HepG2 (cell line): ENCODE data around the gene ANAPC2. TPM values are rescaled to one million over a fixed set of nuclear protein-coding genes. Genes with fewer than 3 reads are reported as not detected.
A peak's percentile ranks its signal among the peaks of the same experiment; 100 is the strongest.

Experiments used
- HDAC1 ChIP-seq: sonication (generic); formaldehyde crosslinking; IDR thresholded peaks from 2 replicates; pipeline ENCODE4 v1.5.1; 2020; ENCODE audit warnings: mild to moderate bottlenecking, missing genetic modification reagents
- HIVEP1 ChIP-seq: sonication (generic); formaldehyde crosslinking; IDR thresholded peaks from 2 replicates; pipeline ENCODE4 v1.4.0; 2020; ENCODE audit warnings: mild to moderate bottlenecking, missing genetic modification reagents
- MXD4 ChIP-seq: IDR thresholded peaks from 2 replicates; pipeline ENCODE4 v1.6.1; 2016; ENCODE audit warnings: mild to moderate bottlenecking, missing biosample characterization, missing genetic modification reagents
- NCOR1 ChIP-seq: fragments of 200-600 bp; sonication (generic); IDR thresholded peaks from 2 replicates; pipeline ENCODE4 v1.7.0; 2017; ENCODE audit warnings: antibody characterized with exemption, low read length, borderline replicate concordance
- NRL ChIP-seq: sonication (generic); formaldehyde crosslinking; IDR thresholded peaks from 2 replicates; pipeline ENCODE4 v1.5.0; 2020; ENCODE audit warnings: missing genetic modification reagents, mild to moderate bottlenecking, moderate library complexity, borderline replicate concordance
- ONECUT2 ChIP-seq: sonication (generic); formaldehyde crosslinking; IDR thresholded peaks from 2 replicates; pipeline ENCODE4 v1.4.0; 2020; ENCODE audit warnings: missing genetic modification reagents
- RFXANK ChIP-seq: IDR thresholded peaks from 2 replicates; pipeline ENCODE4 v1.6.1; 2016
- SALL1 ChIP-seq: sonication (generic); formaldehyde crosslinking; IDR thresholded peaks from 2 replicates; pipeline ENCODE4 v1.8.0; 2022; ENCODE audit warnings: mild to moderate bottlenecking, missing genetic modification reagents
- STAT5B ChIP-seq: sonication (generic); formaldehyde crosslinking; IDR thresholded peaks from 2 replicates; pipeline ENCODE4 v1.4.0; 2020; ENCODE audit warnings: missing genetic modification reagents
- TAF1 ChIP-seq: sonication (generic); formaldehyde crosslinking; IDR thresholded peaks from 2 replicates; pipeline ENCODE4 v1.4.0; 2020; ENCODE audit warnings: missing genetic modification reagents
- TOPORS ChIP-seq: sonication (generic); formaldehyde crosslinking; IDR thresholded peaks from 2 replicates; pipeline ENCODE4 v1.8.0; 2023; ENCODE audit warnings: mild to moderate bottlenecking, missing genetic modification reagents
- ZNF556 ChIP-seq: sonication (generic); formaldehyde crosslinking; IDR thresholded peaks from 2 replicates; pipeline ENCODE4 v1.4.0; 2020; ENCODE audit warnings: mild to moderate bottlenecking, missing genetic modification reagents, borderline replicate concordance
- ZNF570 ChIP-seq: sonication (generic); formaldehyde crosslinking; IDR thresholded peaks from 2 replicates; pipeline ENCODE4 v1.4.0; 2020; ENCODE audit warnings: mild to moderate bottlenecking, missing genetic modification reagents, borderline replicate concordance
- ZSCAN29 ChIP-seq: sonication (generic); formaldehyde crosslinking; conservative IDR thresholded peaks from 2 replicates; pipeline ENCODE4 v1.4.0; 2020; ENCODE audit warnings: mild to moderate bottlenecking, missing genetic modification reagents
- polyA plus RNA-seq, 8 experiments: library from polyadenylated mRNA; depleted of rRNA in 3 of 8; stranded (reverse) in 7 of 8; unstranded in 1 of 8; fragments of >200 nt; fragmentation: Illumina TruSeq in 4 of 8; extraction: Trizol in 4 of 8; gene quantifications; 2 replicates each; pipeline versions ENCODE4 v1.2.1 to v1.2.3, GENCODE V29; 2011 to 2016; ENCODE audit warnings: low read depth in 4 of 8, missing spikeins in 1 of 8, mixed read lengths in 1 of 8; ENCODE audit not compliant: insufficient read depth in 1 of 8
- total RNA-seq, 5 experiments: library from RNA; depleted of rRNA; stranded (reverse); fragments of >200 nt; fragmentation: Illumina TruSeq; extraction: Trizol; gene quantifications; 2 replicates each; pipeline ENCODE4 v1.2.3, GENCODE V29; 2016; ENCODE audit warnings: low read depth in 1 of 5
- TF ChIP-seq, protein P1 (sequence below): sonication (generic); formaldehyde crosslinking; IDR thresholded peaks from 2 replicates; pipeline ENCODE4 v1.5.1; 2020; ENCODE audit warnings: missing genetic modification reagents, mild to moderate bottlenecking, borderline replicate concordance
- TF ChIP-seq, protein P2 (sequence below): sonication (generic); formaldehyde crosslinking; IDR thresholded peaks from 2 replicates; pipeline ENCODE4 v1.5.1; 2020; ENCODE audit warnings: missing genetic modification reagents, mild to moderate bottlenecking, borderline replicate concordance
- TF ChIP-seq, protein P3 (sequence below): sonication (generic); formaldehyde crosslinking; conservative IDR thresholded peaks from 2 replicates; pipeline ENCODE4 v1.4.0; 2020; ENCODE audit warnings: mild to moderate bottlenecking, missing genetic modification reagents, moderate library complexity
- TF ChIP-seq, protein P4 (sequence below): sonication (generic); formaldehyde crosslinking; IDR thresholded peaks from 2 replicates; pipeline ENCODE4 v1.5.1; 2020; ENCODE audit warnings: missing genetic modification reagents, mild to moderate bottlenecking, borderline replicate concordance
- TF ChIP-seq, protein P5 (sequence below): sonication (generic); formaldehyde crosslinking; IDR thresholded peaks from 2 replicates; pipeline ENCODE4 v1.8.1; 2023; ENCODE audit warnings: mild to moderate bottlenecking, missing genetic modification reagents

Gene ANAPC2
- total and polyA plus RNA-seq, 2 of the 13 experiments (the other 11 are each of a cell fraction or from before 2014, with no cell fraction given): 12.3 to 15.4 TPM

DNA sequence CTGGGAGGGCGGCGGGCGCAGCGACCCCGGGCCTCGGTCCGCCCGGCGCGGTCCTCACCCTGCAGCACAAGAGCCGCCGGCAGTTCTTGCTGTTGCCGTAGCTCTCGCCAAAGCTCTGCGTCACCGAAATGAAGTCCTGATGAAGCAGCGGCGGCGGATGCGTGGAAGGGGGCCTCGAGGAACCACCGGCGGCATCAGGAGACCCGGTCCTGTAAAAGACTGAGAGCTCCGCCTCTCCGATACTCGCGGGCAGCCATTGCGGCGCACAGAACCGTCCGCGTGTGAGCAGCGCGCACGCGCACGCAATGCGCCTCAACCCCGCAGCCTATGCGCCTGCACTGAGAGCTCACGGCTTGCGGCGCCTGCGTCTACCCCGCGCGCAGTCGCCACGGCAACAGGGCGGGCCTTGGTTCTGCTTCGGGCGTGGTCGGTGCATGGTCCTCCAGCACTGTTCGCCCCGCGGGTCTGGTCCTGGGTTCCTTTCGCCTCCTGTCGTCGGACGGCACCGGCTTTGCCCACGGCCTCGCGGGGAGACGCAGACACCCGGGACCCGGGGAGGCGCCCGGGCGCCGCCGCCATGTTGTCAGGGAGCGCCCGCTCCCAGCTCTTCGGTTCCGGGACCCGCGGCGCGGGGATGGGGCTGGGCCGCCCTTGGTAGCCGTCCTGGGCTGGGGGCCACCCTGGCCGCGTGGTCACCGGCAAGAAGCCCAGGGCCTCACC is 58.7 kb downstream of the ANAPC2 start (continued):
- TF ChIP-seq, protein P1, sequence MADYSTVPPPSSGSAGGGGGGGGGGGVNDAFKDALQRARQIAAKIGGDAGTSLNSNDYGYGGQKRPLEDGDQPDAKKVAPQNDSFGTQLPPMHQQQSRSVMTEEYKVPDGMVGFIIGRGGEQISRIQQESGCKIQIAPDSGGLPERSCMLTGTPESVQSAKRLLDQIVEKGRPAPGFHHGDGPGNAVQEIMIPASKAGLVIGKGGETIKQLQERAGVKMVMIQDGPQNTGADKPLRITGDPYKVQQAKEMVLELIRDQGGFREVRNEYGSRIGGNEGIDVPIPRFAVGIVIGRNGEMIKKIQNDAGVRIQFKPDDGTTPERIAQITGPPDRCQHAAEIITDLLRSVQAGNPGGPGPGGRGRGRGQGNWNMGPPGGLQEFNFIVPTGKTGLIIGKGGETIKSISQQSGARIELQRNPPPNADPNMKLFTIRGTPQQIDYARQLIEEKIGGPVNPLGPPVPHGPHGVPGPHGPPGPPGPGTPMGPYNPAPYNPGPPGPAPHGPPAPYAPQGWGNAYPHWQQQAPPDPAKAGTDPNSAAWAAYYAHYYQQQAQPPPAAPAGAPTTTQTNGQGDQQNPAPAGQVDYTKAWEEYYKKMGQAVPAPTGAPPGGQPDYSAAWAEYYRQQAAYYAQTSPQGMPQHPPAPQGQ (CRISPR knock-in tag): no peak
- no peak; the same call in 1 of the 2 replicates for TF ChIP-seq HIVEP1 (CRISPR knock-in tag)
- no peak for TF ChIP-seq NCOR1
- peak; percentile 76 for TF ChIP-seq SALL1 (CRISPR knock-in tag)
- no peak; the same call in 1 of the 2 replicates for TF ChIP-seq MXD4 (CRISPR knock-in tag)
- 0 out of 2 replicates have a peak, but pooled peaks have one; percentile 28 for TF ChIP-seq TOPORS (CRISPR knock-in tag)
- TF ChIP-seq, protein P2, sequence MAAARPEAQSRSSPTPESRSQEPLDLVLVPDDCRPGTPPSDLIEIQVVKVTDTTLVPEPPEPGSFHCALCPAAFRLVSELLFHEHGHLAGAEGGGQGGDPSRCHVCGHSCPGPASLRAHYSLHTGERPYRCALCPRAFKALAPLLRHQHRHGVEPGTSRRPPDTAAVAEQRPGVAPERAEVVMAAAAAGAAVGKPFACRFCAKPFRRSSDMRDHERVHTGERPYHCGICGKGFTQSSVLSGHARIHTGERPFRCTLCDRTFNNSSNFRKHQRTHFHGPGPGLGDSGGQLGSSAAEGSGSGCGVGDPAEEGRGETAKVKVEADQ (CRISPR knock-in tag): peak; percentile 83; the same call in 1 of the 2 replicates
- TF ChIP-seq, protein P3, sequence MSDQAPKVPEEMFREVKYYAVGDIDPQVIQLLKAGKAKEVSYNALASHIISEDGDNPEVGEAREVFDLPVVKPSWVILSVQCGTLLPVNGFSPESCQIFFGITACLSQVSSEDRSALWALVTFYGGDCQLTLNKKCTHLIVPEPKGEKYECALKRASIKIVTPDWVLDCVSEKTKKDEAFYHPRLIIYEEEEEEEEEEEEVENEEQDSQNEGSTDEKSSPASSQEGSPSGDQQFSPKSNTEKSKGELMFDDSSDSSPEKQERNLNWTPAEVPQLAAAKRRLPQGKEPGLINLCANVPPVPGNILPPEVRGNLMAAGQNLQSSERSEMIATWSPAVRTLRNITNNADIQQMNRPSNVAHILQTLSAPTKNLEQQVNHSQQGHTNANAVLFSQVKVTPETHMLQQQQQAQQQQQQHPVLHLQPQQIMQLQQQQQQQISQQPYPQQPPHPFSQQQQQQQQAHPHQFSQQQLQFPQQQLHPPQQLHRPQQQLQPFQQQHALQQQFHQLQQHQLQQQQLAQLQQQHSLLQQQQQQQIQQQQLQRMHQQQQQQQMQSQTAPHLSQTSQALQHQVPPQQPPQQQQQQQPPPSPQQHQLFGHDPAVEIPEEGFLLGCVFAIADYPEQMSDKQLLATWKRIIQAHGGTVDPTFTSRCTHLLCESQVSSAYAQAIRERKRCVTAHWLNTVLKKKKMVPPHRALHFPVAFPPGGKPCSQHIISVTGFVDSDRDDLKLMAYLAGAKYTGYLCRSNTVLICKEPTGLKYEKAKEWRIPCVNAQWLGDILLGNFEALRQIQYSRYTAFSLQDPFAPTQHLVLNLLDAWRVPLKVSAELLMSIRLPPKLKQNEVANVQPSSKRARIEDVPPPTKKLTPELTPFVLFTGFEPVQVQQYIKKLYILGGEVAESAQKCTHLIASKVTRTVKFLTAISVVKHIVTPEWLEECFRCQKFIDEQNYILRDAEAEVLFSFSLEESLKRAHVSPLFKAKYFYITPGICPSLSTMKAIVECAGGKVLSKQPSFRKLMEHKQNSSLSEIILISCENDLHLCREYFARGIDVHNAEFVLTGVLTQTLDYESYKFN (CRISPR knock-in tag): peak; percentile 42; the same call in 1 of the 2 replicates
- 0 out of 2 replicates have a peak, but pooled peaks have one; percentile 12 for TF ChIP-seq ZNF556 (CRISPR knock-in tag)
- TF ChIP-seq, protein P4, sequence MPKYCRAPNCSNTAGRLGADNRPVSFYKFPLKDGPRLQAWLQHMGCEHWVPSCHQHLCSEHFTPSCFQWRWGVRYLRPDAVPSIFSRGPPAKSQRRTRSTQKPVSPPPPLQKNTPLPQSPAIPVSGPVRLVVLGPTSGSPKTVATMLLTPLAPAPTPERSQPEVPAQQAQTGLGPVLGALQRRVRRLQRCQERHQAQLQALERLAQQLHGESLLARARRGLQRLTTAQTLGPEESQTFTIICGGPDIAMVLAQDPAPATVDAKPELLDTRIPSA (CRISPR knock-in tag): 0 out of 2 replicates have a peak, but pooled peaks have one; percentile 59
- TF ChIP-seq, protein P5, sequence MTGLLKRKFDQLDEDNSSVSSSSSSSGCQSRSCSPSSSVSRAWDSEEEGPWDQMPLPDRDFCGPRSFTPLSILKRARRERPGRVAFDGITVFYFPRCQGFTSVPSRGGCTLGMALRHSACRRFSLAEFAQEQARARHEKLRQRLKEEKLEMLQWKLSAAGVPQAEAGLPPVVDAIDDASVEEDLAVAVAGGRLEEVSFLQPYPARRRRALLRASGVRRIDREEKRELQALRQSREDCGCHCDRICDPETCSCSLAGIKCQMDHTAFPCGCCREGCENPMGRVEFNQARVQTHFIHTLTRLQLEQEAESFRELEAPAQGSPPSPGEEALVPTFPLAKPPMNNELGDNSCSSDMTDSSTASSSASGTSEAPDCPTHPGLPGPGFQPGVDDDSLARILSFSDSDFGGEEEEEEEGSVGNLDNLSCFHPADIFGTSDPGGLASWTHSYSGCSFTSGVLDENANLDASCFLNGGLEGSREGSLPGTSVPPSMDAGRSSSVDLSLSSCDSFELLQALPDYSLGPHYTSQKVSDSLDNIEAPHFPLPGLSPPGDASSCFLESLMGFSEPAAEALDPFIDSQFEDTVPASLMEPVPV: peak; percentile 57; the same call in 1 of the 2 replicates
- TF ChIP-seq RFXANK (CRISPR knock-in tag): 0 out of 2 replicates have a peak, but pooled peaks have one; percentile 31
- no peak for TF ChIP-seq STAT5B
- TF ChIP-seq TAF1 (CRISPR knock-in tag): peak; percentile 97
- no peak for TF ChIP-seq ONECUT2 (CRISPR knock-in tag)
- TF ChIP-seq HDAC1 (CRISPR knock-in tag): peak; percentile 89
- TF ChIP-seq NRL: peak; percentile 63; the same call in 1 of the 2 replicates
- TF ChIP-seq ZSCAN29 (CRISPR knock-in tag): no peak
- 0 out of 2 replicates have a peak, but pooled peaks have one; percentile 0 for TF ChIP-seq ZNF570
